Uterus (tissue), 4 donors: Measurements from ENCODE around the gene TPM1. TPM values are rescaled to one million over a fixed set of nuclear protein-coding genes. Genes with fewer than 3 reads are reported as not detected.

Source experiments
- DNase-seq, 2 donors: peaks; one replicate each; pipeline ENCODE4 v3.0.0-alpha.2; 2019 to 2020
- H3K27ac ChIP-seq, 2 donors: fragments of 200-600 bp; sonication (generic); 1 replicate in 1 of 2; 2 replicates in 1 of 2; pipeline ENCODE4 v1.5.1; 2016 to 2018
- H3K27me3 ChIP-seq, 2 donors: fragments of 200-600 bp; sonication (generic); one replicate each; pipeline ENCODE4 v1.5.1; 2018 to 2019; ENCODE audit warnings: control low read depth in 1 of 2
- H3K36me3 ChIP-seq, 2 donors: fragments of 200-600 bp; sonication (generic); one replicate each; pipeline ENCODE4 v1.5.1; 2019; ENCODE audit warnings: control low read depth in 1 of 2
- H3K4me1 ChIP-seq, 2 donors: fragments of 200-600 bp; sonication (generic); one replicate each; pipeline ENCODE4 v1.5.1; 2018 to 2019; ENCODE audit warnings: control low read depth in 1 of 2
- H3K4me3 ChIP-seq, 2 donors: fragments of 200-600 bp; sonication (generic); 1 replicate in 1 of 2; 2 replicates in 1 of 2; pipeline ENCODE4 v1.5.1; 2018 to 2019; ENCODE audit warnings: mild to moderate bottlenecking in 1 of 2
- H3K9me3 ChIP-seq, 2 donors: fragments of 200-600 bp; sonication (generic); one replicate each; pipeline ENCODE4 v1.5.1; 2019; ENCODE audit warnings: control low read depth in 1 of 2
- POLR2A ChIP-seq, 2 donors: fragments of 450-650 bp; IDR thresholded peaks; one replicate each; pipeline ENCODE4 v1.6.1; 2016; ENCODE audit warnings: antibody characterized with exemption in 2 of 2, mild to moderate bottlenecking in 1 of 2, moderate library complexity in 1 of 2
- intact Hi-C: fragments of 100-400 bp; cut with DNase I; formaldehyde crosslinking; loops from one replicate; pipeline ENCODE4 v1.15.1; 2023; ENCODE audit warnings: low total_unique reads
- total RNA-seq, 4 donors: library from RNA; depleted of rRNA in 3 of 4; stranded (reverse); fragments of >200 nt in 3 of 4; gene quantifications; one replicate each; pipeline versions ENCODE4 v1.1.0 to v1.2.4, GENCODE V29; 2014 to 2023
- TF ChIP-seq, protein P1 (sequence below), 4 experiments: fragments of 200-600 bp in 2 of 4; fragments of 450-650 bp in 2 of 4; sonication (generic) in 2 of 4; IDR thresholded peaks; one replicate each; pipeline ENCODE4 v1.5.1; 2016 to 2019; ENCODE audit warnings: antibody characterized with exemption in 4 of 4, mild to moderate bottlenecking in 2 of 4, moderate library complexity in 1 of 4
- donor health status: DM: yes; HTN: yes; CAD: no.

The TPM1 gene
- total RNA-seq, 4 donors from 2014 or later, result 622 to 1,998 (median 1,003) TPM

DNA sequence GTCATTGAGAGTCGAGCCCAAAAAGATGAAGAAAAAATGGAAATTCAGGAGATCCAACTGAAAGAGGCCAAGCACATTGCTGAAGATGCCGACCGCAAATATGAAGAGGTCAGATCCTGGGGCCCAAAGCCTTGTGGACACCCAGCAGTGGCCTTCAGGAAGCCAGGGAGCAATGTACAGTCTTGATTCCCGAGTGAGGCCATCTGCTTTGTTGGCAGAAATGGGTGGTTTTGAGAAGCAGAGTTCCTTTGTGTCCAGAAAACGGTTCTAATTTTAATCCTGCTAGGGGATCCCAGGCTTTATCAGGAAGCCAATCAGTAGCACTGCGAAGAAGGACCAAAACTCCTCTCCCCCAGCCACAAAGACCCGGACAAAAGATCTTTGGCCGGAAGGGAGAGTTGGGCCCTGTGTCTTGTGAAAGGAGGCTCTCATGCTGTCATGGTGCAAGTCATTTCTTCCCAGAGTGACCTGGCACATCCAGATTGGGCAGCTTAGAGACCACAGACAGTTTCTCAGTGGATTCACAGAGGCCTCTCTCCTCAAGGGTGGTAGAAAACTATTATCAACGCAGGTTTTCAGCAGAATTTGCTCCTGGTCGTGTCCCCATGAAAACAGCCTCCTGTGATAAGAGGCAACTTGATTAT lies 17.1 kb downstream of the TPM1 start:
- no peak for DNase-seq
- Histone ChIP-seq H3K4me1 (peaks cover 6 to 11% of the 10 kb centered on the region in 2 donors), H3K36me3 (no peaks in the 10 kb centered on the region), H3K27me3 (no peaks in the 10 kb centered on the region), H3K4me3 (no peak overlapping the region), H3K27ac (peak overlapping the region; percentile 53 to 98), H3K9me3 (no peaks in the 10 kb centered on the region)
- intact Hi-C loops, result no loop called here
- TF ChIP-seq POLR2A (IDR thresholded peaks at IDR 0.05), result no peak
- TF ChIP-seq, protein P1, sequence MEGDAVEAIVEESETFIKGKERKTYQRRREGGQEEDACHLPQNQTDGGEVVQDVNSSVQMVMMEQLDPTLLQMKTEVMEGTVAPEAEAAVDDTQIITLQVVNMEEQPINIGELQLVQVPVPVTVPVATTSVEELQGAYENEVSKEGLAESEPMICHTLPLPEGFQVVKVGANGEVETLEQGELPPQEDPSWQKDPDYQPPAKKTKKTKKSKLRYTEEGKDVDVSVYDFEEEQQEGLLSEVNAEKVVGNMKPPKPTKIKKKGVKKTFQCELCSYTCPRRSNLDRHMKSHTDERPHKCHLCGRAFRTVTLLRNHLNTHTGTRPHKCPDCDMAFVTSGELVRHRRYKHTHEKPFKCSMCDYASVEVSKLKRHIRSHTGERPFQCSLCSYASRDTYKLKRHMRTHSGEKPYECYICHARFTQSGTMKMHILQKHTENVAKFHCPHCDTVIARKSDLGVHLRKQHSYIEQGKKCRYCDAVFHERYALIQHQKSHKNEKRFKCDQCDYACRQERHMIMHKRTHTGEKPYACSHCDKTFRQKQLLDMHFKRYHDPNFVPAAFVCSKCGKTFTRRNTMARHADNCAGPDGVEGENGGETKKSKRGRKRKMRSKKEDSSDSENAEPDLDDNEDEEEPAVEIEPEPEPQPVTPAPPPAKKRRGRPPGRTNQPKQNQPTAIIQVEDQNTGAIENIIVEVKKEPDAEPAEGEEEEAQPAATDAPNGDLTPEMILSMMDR (IDR thresholded peaks at IDR 0.05), result no peak

- H3K36me3 ChIP-seq, result no peaks in the 10 kb centered on the region
- peak overlapping the region; percentile 2 to 24 for H3K27ac ChIP-seq
- no peaks in the 10 kb centered on the region for H3K9me3 ChIP-seq
- H3K4me3 ChIP-seq, result no peak overlapping the region
- intact Hi-C loops, result no loop called here
- no peak for TF ChIP-seq POLR2A (IDR thresholded peaks at IDR 0.05)
- TF ChIP-seq, protein P1 (IDR thresholded peaks at IDR 0.05), result no peak
- no peak for DNase-seq
- no peaks in the 10 kb centered on the region for H3K27me3 ChIP-seq
- peaks cover 3 to 5% of the 10 kb centered on the region in 2 donors for H3K4me1 ChIP-seq
Measured at GRCh38 chr15:63060699-63061098, 18.2 kb downstream of the TPM1 start.

DNA sequence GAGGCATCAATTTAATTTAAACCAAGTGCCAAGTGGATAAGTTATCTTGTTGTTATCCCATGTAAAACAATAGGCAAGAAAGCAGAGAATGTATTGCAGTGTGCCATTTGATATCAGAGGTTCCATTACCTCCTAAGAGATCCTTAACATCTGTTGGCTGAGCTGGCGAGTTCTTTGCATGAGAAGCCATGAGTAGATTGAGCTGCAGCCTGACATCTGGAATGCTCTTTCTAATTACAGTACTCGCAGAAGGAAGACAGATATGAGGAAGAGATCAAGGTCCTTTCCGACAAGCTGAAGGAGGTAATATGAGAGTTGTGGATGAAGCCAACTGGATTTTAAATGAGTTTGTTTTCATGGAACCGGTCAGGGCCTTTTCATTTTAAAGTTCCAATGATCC lies 19.4 kb downstream of the TPM1 start:
- no peaks in the 10 kb centered on the region for H3K9me3 ChIP-seq
- H3K36me3 ChIP-seq, result no peaks in the 10 kb centered on the region
- no peak overlapping the region for H3K4me3 ChIP-seq
- peak overlapping the region; percentile 5 to 24 for H3K27ac ChIP-seq
- TF ChIP-seq POLR2A (IDR thresholded peaks at IDR 0.05), result no peak
- TF ChIP-seq, protein P1 (IDR thresholded peaks at IDR 0.05), result no peak
- intact Hi-C loops, result no loop called here
- no peaks in the 10 kb centered on the region for H3K27me3 ChIP-seq
- no peak for DNase-seq
- no peaks in the 10 kb centered on the region for H3K4me1 ChIP-seq

DNA sequence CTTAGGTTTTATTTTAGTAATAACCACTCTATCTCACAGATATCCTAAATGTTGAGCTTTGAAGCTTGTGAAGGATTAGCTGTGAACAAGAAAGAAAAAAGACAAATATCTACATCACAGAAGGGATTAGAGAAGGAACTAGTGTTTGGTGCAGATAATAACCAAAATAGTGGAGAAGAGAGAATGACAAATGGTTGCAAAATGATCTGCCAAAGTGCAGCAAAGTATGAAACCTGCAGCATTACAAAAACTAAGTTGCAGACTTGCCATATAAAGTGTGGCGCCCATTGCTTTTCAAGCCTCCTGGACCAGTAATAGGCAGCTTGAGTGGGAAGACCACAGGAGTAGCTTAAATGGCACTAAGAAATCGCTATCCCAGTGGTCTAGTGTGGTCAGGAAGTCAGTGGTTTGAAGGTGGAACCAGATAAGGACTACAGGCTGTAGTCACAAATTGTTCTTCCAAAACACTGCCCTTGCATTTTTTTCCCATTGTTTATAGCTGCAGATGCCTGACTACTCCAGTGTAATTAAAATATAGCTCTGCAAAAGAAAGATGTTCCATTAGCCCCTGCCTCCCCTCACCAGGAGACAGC lies 20.7 kb downstream of the TPM1 start:
- no peak for DNase-seq
- no peaks in the 10 kb centered on the region for H3K9me3 ChIP-seq
- H3K36me3 ChIP-seq, result no peaks in the 10 kb centered on the region
- H3K27ac ChIP-seq, result peak overlapping the region in 1 of 2 donors; percentile 28
- H3K4me3 ChIP-seq, result no peak overlapping the region
- intact Hi-C loops, result no loop called here
- no peaks in the 10 kb centered on the region for H3K27me3 ChIP-seq
- TF ChIP-seq POLR2A (IDR thresholded peaks at IDR 0.05), result no peak
- TF ChIP-seq, protein P1 (IDR thresholded peaks at IDR 0.05), result no peak
- H3K4me1 ChIP-seq, result no peaks in the 10 kb centered on the region

DNA sequence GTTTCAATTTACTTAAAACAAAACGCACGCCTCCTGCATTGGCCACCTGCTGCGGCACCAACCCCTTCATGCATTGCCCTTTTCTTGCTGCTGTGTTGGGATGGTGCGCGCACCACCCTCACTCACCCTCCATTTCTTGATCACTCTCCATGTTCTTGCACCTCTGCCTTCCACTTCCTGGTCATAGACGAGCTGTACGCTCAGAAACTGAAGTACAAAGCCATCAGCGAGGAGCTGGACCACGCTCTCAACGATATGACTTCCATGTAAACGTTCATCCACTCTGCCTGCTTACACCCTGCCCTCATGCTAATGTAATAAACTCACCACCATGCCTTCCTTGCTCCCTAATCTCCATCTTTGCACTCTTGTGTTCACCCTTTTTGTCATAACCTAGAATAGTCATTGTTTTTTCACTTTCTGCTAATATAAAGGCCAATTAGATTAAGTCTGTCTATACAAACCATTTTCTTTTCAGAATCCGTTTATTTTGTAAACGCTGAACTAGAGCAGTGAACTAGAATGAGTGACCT lies 21.4 kb downstream of the TPM1 start:
- Histone ChIP-seq H3K4me3 (no peak overlapping the region), H3K4me1 (no peaks in the 10 kb centered on the region), H3K27me3 (no peaks in the 10 kb centered on the region), H3K36me3 (no peaks in the 10 kb centered on the region), H3K27ac (peak overlapping the region; percentile 19 to 28), H3K9me3 (no peaks in the 10 kb centered on the region)
- no peak for DNase-seq
- intact Hi-C loops, result no loop called here
- no peak for TF ChIP-seq POLR2A (IDR thresholded peaks at IDR 0.05)
- TF ChIP-seq, protein P1 (IDR thresholded peaks at IDR 0.05), result no peak
